ENCODE results near the gene IFNL2.

GRCh38 chr19:39251081-39251480, 17.1 kb upstream of the IFNL2 start:
- no peak for TF ChIP-seq POLR2A (IDR thresholded peaks at IDR 0.05; ENCODE audit: low read length)
- no peak for TF ChIP-seq GATA1 (IDR thresholded peaks at IDR 0.05; ENCODE audit: low read depth, low read length)
